Small intestine (tissue), 7 donors: ENCODE data around the gene PDE6B. TPM values are rescaled to one million over a fixed set of nuclear protein-coding genes. Genes with fewer than 3 reads are reported as not detected.

ENCODE experiments used
- DNase-seq, 2 donors: peaks; one replicate each; pipeline versions ENCODE4 v3.0.0 to v3.0.0-alpha.2; 2013
- FAIRE-seq: peaks from 2 replicates; lab custom pipeline; 2012; peaks lifted over from hg19 to GRCh38; lab: Jason Lieb, UNC
- H3K27ac ChIP-seq, 3 donors: one replicate each; pipeline ENCODE4 v1.5.1; 2013; ENCODE audit warnings: low read length in 2 of 3, mild to moderate bottlenecking in 2 of 3, control low read depth in 1 of 3, inconsistent platforms in 1 of 3, low read depth in 1 of 3, moderate library complexity in 1 of 3
- H3K27me3 ChIP-seq, 3 donors: one replicate each; pipeline ENCODE4 v1.6.1; 2013; ENCODE audit warnings: low read length in 3 of 3, inconsistent platforms in 1 of 3; ENCODE audit not compliant: control insufficient read depth in 3 of 3, insufficient read depth in 3 of 3
- H3K36me3 ChIP-seq, 3 donors: one replicate each; pipeline ENCODE4 v1.6.1; 2013; ENCODE audit warnings: low read length in 3 of 3, inconsistent platforms in 1 of 3, low read depth in 1 of 3, mild to moderate bottlenecking in 1 of 3, moderate library complexity in 1 of 3; ENCODE audit not compliant: control insufficient read depth in 3 of 3, insufficient read depth in 2 of 3
- H3K4me1 ChIP-seq, 3 donors: one replicate each; pipeline ENCODE4 v1.6.1; 2013; ENCODE audit warnings: low read length in 2 of 3, inconsistent platforms in 1 of 3, low read depth in 1 of 3, mild to moderate bottlenecking in 1 of 3, moderate library complexity in 1 of 3; ENCODE audit not compliant: control insufficient read depth in 3 of 3, insufficient read depth in 2 of 3
- H3K4me3 ChIP-seq, 3 donors: one replicate each; pipeline ENCODE4 v1.5.1; 2013; ENCODE audit warnings: low read length in 3 of 3, control low read depth in 1 of 3, inconsistent platforms in 1 of 3, low read depth in 1 of 3, mild to moderate bottlenecking in 1 of 3, moderate library complexity in 1 of 3
- H3K9me3 ChIP-seq, 2 donors: one replicate each; pipeline ENCODE4 v1.6.1; 2013; ENCODE audit warnings: low read depth in 1 of 2, low read length in 1 of 2; ENCODE audit not compliant: control insufficient read depth in 2 of 2, insufficient read depth in 1 of 2
- whole genome bisulfite sequencing, 3 donors: extraction: QIAGEN DNeasy Blood & Tissue Kit; methylation state at CpG; one replicate each; pipeline ENCODE4 v1.1.7; 2013; 5-methylcytosine and 5-hydroxymethylcytosine counted together
- polyA plus RNA-seq, 4 donors: library from polyadenylated mRNA; stranded (reverse) in 3 of 4; unstranded in 1 of 4; fragments of 200-250 nt in 3 of 4; fragments of 120-200 nt in 1 of 4; gene quantifications; one replicate each; pipeline versions ENCODE4 v1.2.1 to v1.2.3, GENCODE V29; 2013
- donor health status: healthy with polysubstance abuse.
- donor health status: control.
- donor health status: control.
- donor health status: Bipolar disorder and iron deficiency.
- donor health status: healthy.

Gene PDE6B
- polyA plus RNA-seq, 4 donors = 1.8 to 35.2 TPM; not detected in 2

DNA sequence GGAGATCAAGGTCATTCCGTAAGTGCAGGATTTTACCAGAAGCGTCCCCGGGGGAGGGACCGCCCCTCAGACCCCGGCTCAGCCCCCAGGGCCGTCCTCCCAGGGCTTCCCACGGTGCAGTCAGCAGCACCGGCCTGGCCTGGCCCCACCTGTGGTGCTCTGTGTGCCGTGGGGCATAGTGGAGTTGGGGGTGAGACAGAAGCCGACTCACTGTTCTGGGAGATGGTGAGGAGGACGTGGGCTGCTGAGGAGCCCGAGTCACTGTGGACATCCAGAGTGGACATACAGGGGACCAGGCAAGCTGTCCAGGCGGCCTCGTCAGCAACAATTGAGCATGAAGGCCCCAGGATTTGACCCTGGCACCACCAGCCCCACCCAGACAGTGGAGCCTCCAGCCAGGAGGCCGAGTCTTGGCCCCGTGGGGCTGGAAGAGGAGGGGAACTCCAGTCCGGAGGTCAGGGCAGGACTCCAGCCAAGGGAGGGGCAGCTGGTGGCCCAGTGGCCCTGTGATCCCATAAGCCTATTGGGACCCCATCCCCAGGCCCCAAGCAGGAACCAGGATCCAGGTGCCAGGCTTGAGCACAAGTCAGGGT lies 29.6 kb downstream of the PDE6B start:
- peaks cover 0 to 3% (median 0%) of the 10 kb centered on the region in 3 donors for H3K36me3 ChIP-seq
- WGBS, 3 donors = 48 to 55% (median 52%) methylated on average over 17 of the region's 17 CpGs
- no peaks in the 10 kb centered on the region for H3K9me3 ChIP-seq
- H3K27me3 ChIP-seq = peaks cover 0 to 27% (median 4%) of the 10 kb centered on the region in 3 donors
- DNase-seq (no peak), FAIRE-seq (no peak)
- no peak overlapping the region for H3K27ac ChIP-seq
- no peaks in the 10 kb centered on the region for H3K4me1 ChIP-seq
- no peak overlapping the region for H3K4me3 ChIP-seq

DNA sequence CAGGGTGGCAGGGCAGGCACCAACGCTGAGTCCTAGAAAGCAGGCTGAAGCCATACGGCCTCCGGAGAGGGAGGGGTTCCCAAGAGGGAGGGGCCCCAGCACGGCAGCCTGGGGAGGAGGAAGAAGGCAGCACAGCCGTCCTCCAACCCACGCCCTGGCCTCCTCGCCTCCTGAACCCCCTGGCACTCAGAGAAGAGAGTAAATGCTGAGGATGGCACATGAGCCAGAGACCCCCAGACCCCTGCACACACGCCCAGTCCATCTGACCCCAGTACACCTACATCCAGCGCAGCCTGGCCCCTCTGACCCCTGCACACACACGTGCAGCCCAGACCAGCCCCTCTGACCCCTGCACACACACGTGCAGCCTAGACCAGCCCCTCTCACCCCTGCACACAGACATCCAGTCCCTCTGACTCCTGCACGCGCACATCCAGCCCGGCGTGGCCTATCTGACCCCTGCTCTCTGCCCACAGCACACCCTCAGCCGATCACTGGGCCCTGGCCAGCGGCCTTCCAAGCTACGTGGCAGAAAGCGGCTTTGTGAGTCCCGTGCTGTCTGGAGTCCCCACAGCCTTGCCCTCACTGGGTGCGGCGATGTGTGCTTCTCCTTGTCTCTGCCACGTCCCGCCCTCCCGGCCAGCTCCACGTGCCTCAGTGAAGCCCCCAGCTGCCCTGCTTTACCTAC lies 30.2 kb downstream of the PDE6B start:
- H3K9me3 ChIP-seq = no peaks in the 10 kb centered on the region
- H3K4me3 ChIP-seq = no peak overlapping the region
- 55 to 65% (median 63%) methylated on average over 23 to 26 of the region's 26 CpGs for WGBS, 3 donors
- FAIRE-seq (no peak), DNase-seq (no peak)
- H3K27ac ChIP-seq = no peak overlapping the region
- H3K36me3 ChIP-seq = peaks cover 0 to 4% (median 0%) of the 10 kb centered on the region in 3 donors
- peaks cover 0 to 21% (median 4%) of the 10 kb centered on the region in 3 donors for H3K27me3 ChIP-seq
- no peaks in the 10 kb centered on the region for H3K4me1 ChIP-seq

DNA sequence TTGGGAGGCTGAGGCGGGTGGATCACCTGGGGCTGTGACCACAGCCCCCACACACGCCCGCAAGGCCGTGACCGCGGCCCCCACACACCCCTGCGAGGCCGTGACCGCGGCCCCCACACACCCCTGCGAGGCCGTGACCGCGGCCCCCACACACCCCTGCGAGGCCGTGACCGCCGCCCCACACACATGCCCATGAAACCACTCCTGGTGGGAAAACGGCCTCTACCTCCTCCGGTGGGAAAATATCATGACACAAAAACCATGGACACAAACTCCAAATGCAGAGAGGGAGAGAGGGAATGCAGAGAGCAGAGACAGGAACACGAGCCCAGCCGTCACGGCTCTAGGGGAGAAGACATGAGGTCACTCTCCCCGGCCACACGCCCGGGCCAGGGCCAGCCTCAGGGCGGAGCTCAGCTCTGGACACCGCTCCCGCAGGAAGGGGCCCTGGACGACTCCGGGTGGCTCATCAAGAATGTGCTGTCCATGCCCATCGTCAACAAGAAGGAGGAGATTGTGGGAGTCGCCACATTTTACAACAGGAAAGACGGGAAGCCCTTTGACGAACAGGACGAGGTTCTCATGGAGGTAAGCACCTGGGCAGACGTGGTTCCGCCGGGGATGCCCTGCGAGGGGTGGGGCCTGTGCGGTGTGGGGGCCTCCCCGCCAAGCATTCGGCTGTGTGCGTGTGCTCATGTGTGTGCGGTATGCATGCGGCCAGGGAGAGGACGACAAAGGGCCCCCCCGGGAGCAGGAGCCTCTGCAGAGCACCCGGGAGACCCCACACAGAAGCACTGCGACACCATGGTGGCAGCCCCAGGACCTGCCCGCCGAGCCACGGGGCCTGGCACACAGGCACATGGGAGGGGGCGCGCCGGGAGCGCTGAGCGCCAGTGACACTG lies 31.3 kb downstream of the PDE6B start:
- no peak for DNase-seq
- WGBS, 3 donors = 67 to 72% (median 69%) methylated on average over 53 to 58 of the region's 58 CpGs
- Histone ChIP-seq H3K27ac (no peak overlapping the region), H3K9me3 (no peaks in the 10 kb centered on the region), H3K4me1 (no peaks in the 10 kb centered on the region), H3K4me3 (no peak overlapping the region), H3K36me3 (peaks cover 0 to 4% (median 0%) of the 10 kb centered on the region in 3 donors), H3K27me3 (peaks cover 0 to 12% (median 2%) of the 10 kb centered on the region in 3 donors)
- no peak for FAIRE-seq

DNA sequence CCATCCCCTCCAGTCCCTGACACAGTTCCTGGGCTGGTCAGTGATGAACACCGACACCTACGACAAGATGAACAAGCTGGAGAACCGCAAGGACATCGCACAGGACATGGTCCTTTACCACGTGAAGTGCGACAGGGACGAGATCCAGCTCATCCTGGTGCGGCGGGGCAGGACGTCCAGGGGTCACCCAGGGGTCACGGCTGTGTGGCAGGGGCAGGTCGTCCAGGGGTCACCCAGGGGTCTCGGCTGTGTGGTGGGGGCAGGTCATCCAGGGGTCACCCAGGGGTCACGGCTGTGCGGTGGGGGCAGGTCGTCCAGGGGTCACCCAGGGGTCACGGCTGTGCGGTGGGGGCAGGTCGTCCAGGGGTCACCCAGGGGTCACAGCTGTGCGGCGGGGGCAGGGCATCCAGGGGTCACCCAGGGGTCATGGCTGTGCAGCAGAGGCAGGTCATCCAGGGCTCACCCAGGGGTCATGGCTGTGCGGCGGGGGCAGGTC lies 32.0 kb downstream of the PDE6B start:
- 70 to 81% (median 78%) methylated on average over 19 to 23 of the region's 23 CpGs for WGBS, 3 donors
- no peak for DNase-seq
- H3K4me3 ChIP-seq = no peak overlapping the region
- no peaks in the 10 kb centered on the region for H3K4me1 ChIP-seq
- no peak overlapping the region for H3K27ac ChIP-seq
- peaks cover 0 to 6% (median 2%) of the 10 kb centered on the region in 3 donors for H3K27me3 ChIP-seq
- no peak for FAIRE-seq
- H3K9me3 ChIP-seq = no peaks in the 10 kb centered on the region
- peaks cover 0 to 4% (median 0%) of the 10 kb centered on the region in 3 donors for H3K36me3 ChIP-seq

DNA sequence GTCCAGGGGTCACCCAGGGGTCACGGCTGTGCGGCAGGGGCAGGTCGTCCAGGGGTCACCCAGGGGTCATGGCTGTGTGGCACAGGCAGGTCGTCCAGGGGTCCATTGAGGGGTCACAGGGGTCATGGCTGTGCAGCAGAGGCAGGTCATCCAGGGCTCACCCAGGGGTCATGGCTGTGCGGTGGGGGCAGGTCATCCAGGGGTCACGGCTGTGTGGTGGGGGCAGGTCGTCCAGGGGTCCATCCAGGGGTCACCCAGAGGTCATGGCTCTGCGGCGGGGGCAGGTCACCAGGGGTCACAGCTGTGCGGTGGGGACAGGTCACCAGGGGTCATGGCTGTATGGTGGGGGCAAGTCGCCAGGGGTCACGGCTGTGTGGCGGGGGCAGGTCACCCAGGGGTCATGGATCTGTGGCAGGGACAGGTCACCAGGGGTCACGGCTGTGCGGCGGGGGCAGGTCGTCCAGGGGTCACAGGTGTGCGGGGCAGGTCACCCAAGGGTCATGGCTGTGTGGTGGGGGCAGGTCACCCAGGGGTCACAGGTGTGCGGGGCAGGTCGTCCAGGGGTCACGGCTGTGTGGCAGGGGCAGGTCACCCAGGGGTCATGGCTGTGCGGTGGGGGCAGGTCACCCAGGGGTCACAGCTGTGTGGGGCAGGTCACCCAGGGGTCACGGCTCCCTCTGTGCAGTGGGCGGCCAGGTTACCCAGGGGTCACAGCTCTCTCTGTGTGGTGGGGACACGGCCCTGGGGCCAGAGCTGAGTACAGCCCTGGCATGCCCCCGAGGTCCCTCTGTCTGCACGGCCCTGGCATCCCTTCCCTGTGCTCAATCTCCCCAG lies 32.7 kb downstream of the PDE6B start:
- Histone ChIP-seq H3K4me3 (no peak overlapping the region), H3K9me3 (no peaks in the 10 kb centered on the region), H3K36me3 (peaks cover 0 to 4% (median 0%) of the 10 kb centered on the region in 3 donors), H3K27ac (no peak overlapping the region), H3K4me1 (no peaks in the 10 kb centered on the region), H3K27me3 (peaks cover 0 to 4% (median 2%) of the 10 kb centered on the region in 3 donors)
- no peak for DNase-seq
- WGBS, 3 donors = 77 to 84% (median 83%) methylated on average over 23 to 27 of the region's 27 CpGs
- FAIRE-seq = no peak

DNA sequence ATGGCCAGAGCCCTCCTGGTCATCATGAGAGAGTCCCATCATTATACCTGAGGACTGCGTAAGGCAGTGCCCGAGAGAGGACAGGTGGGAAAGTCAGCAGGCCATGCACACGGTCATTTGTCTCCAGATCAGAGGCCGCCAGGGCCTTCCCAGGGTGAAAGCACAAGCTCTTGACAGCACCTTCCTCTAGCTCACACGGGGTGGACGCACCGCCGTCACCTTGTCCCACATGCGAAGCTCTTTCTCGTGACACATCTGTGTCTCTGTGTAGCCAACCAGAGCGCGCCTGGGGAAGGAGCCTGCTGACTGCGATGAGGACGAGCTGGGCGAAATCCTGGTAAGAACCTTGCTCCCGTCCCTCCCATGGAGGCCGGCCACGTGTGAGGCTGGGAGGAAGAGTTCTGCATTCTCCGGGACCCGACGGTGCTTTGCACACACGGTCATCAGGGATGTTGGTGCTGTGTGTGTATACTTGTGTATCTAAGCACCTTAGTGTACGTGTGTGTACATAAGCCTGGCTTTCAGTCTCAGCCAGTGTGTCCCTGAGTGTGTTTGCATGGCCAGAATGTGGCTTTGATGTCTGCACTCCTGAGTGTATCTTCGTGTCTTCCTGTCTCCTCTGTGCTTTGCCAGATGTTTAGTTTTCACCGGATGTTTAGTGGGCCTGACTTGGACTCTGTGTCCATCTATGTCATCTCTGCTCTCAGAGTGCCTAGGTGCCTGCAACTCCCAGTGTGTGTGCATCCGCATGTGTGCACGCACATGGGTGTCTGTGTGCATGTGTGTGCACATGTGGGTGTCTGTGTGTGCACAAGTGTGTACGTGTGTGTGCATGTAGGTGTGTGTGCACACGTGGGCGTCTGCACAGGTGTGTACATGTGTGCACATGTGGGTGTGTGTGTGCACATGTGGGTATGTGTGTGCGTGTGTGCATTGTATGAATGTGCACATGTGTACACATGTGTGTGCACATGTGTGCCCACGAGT lies 33.6 kb downstream of the PDE6B start:
- Histone ChIP-seq H3K27me3 (peaks cover 0 to 2% (median 0%) of the 10 kb centered on the region in 3 donors), H3K4me3 (no peak overlapping the region), H3K4me1 (no peaks in the 10 kb centered on the region), H3K36me3 (peaks cover 0 to 4% (median 0%) of the 10 kb centered on the region in 3 donors), H3K27ac (no peak overlapping the region), H3K9me3 (no peaks in the 10 kb centered on the region)
- 86 to 91% (median 90%) methylated on average over 32 of the region's 32 CpGs for WGBS, 3 donors
- FAIRE-seq (no peak), DNase-seq (no peak)

DNA sequence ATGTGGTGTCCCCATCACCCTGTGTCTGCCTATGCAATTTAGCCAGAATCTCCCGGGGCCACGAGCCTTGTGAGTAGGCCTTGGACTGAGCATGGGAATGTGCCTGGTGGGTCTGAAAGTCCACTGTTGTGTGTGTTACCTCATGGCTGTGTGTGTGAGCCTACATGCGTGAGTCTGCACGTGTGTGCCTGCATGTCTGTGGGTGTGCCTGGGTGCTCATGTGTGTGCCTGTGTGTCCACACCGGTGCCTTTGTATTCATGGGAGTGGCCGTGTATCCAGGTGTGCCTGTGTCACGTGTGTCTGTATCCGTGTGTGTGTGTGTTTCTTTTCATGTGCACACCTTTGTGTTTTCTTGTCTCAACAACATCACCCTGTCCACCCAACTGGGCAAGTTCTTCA lies 34.5 kb downstream of the PDE6B start:
- WGBS, 3 donors = 83 to 92% (median 87%) methylated on average over 8 of the region's 8 CpGs
- H3K27ac ChIP-seq = no peak overlapping the region
- H3K36me3 ChIP-seq = peaks cover 0 to 4% (median 0%) of the 10 kb centered on the region in 3 donors
- FAIRE-seq = no peak
- no peaks in the 10 kb centered on the region for H3K4me1 ChIP-seq
- H3K4me3 ChIP-seq = no peak overlapping the region
- no peak for DNase-seq
- H3K27me3 ChIP-seq = peaks cover 0 to 2% (median 0%) of the 10 kb centered on the region in 3 donors
- H3K9me3 ChIP-seq = no peaks in the 10 kb centered on the region
